ENCODE measurements around the gene IDH2.
"Not testable (repeated sequence)": the region's sequence is repeated elsewhere in the genome, so short reads cannot be mapped to it uniquely, and the experiment has no call there.

The IDH2 gene

GRCh38 chr15:90115783-90116182 lies 13.5 kb upstream of the IDH2 start:
- in situ Hi-C loops (cut with HindIII; ENCODE audit: low sequenced_read_pairs): no loop called here

- in situ Hi-C loops (cut with HindIII; ENCODE audit: low sequenced_read_pairs): no loop called here
Observed at GRCh38 chr15:90114451-90114901, 12.2 kb upstream of the IDH2 start.

GRCh38 chr15:90113166-90113565 lies 10.9 kb upstream of the IDH2 start:
- in situ Hi-C loops (cut with HindIII; ENCODE audit: low sequenced_read_pairs): no loop called here

GRCh38 chr15:90109163-90109751 lies 7.0 kb upstream of the IDH2 start:
- in situ Hi-C loops (cut with HindIII; ENCODE audit: low sequenced_read_pairs): not testable (repeated sequence)

GRCh38 chr15:90108038-90108437 lies 5.8 kb upstream of the IDH2 start:
- in situ Hi-C loops (cut with HindIII; ENCODE audit: low sequenced_read_pairs): not testable (repeated sequence)

- in situ Hi-C loops (cut with HindIII; ENCODE audit: low sequenced_read_pairs): no loop called here
Observed at GRCh38 chr15:90106522-90107117, 4.4 kb upstream of the IDH2 start.

GRCh38 chr15:90105521-90105920 lies 3.3 kb upstream of the IDH2 start:
- in situ Hi-C loops (cut with HindIII; ENCODE audit: low sequenced_read_pairs): no loop called here

- in situ Hi-C loops (cut with HindIII; ENCODE audit: low sequenced_read_pairs): loop anchor here (5.0 kb wide), 2 partner anchors 37 to 38 kb away; no protein-coding TSS in a partner anchor
Observed at GRCh38 chr15:90104551-90104950, 2.3 kb upstream of the IDH2 start.

GRCh38 chr15:90103701-90104329 lies 1.5 kb upstream of the IDH2 start:
- in situ Hi-C loops (cut with HindIII; ENCODE audit: low sequenced_read_pairs): loop anchor here (5.0 kb wide), 2 partner anchors 37 to 38 kb away; no protein-coding TSS in a partner anchor

- in situ Hi-C loops (cut with HindIII; ENCODE audit: low sequenced_read_pairs): loop anchor here (5.0 kb wide), 2 partner anchors 34 to 41 kb away; no protein-coding TSS in a partner anchor
Observed at GRCh38 chr15:90101130-90101968, 919 bp downstream of the IDH2 start.

GRCh38 chr15:90099868-90100831 lies 2.1 kb downstream of the IDH2 start:
- in situ Hi-C loops (cut with HindIII; ENCODE audit: low sequenced_read_pairs): loop anchor here (5.0 kb wide), 2 partner anchors 33 to 42 kb away; no protein-coding TSS in a partner anchor

GRCh38 chr15:90099072-90099867 lies 3.0 kb downstream of the IDH2 start:
- in situ Hi-C loops (cut with HindIII; ENCODE audit: low sequenced_read_pairs): no loop called here

- in situ Hi-C loops (cut with HindIII; ENCODE audit: low sequenced_read_pairs): no loop called here
Observed at GRCh38 chr15:90097475-90097874, 4.8 kb downstream of the IDH2 start.

- in situ Hi-C loops (cut with HindIII; ENCODE audit: low sequenced_read_pairs): no loop called here
Observed at GRCh38 chr15:90095521-90095959, 6.7 kb downstream of the IDH2 start.

GRCh38 chr15:90091156-90091931 lies 10.9 kb downstream of the IDH2 start:
- in situ Hi-C loops (cut with HindIII; ENCODE audit: low sequenced_read_pairs): no loop called here

GRCh38 chr15:90090226-90090848 lies 11.9 kb downstream of the IDH2 start:
- in situ Hi-C loops (cut with HindIII; ENCODE audit: low sequenced_read_pairs): no loop called here

GRCh38 chr15:90087454-90088154 lies 14.7 kb downstream of the IDH2 start:
- in situ Hi-C loops (cut with HindIII; ENCODE audit: low sequenced_read_pairs): loop anchor here (5.0 kb wide), 1 partner anchor 105 kb away; no protein-coding TSS in a partner anchor

All from endothelial cell of hepatic sinusoid (primary cell).